COLO829 (cell line): ENCODE measurements around the gene ERGIC2.
A peak's percentile ranks its signal among the peaks of the same experiment; 100 is the strongest.

Source experiments
- DNase-seq: peaks from one replicate; pipeline ENCODE4 v3.0.0; 2012; ENCODE audit warnings: low spot score

The ERGIC2 gene

DNA sequence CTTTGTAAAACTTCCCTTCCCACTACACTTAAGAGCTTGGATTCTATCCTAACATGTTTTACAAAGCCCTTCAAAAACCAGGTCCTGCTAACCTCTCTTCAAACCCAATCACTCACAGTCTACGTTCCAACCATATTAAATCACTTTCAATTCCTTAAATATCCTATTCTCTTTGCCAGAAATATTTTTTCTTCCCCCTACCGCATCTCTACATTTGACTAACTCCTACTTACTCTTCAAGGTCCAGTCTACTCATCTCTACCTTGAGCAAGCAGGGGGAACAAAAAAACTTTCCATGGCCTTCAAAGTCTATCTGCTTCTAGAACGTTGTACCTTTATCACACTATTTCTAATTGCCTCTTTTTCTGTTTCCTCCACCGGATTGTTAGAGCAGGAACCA is 6.1 kb downstream of the ERGIC2 start:
- DNase-seq = no peak

DNA sequence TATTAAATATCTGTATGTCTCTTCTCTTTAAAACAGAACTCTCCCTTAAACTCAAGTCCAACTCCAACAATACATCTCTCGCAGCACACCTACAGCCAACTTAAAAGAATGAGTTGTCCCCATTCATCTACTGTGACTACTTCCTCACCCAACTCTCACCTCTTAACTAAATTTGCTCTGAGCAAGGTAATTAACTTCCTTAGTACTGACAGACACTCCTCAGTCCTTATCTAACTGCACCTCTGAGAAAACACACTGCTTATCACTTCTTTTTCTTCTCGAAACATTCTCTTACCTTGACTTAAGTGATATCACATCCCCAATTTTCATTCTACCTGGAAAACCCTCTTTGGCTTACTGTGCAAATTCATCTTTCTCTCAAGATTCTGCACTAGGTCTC is 7.0 kb downstream of the ERGIC2 start:
- DNase-seq = no peak

GRCh38 chr12:29365091-29365490 is 15.9 kb downstream of the ERGIC2 start:
- no peak for DNase-seq

DNA sequence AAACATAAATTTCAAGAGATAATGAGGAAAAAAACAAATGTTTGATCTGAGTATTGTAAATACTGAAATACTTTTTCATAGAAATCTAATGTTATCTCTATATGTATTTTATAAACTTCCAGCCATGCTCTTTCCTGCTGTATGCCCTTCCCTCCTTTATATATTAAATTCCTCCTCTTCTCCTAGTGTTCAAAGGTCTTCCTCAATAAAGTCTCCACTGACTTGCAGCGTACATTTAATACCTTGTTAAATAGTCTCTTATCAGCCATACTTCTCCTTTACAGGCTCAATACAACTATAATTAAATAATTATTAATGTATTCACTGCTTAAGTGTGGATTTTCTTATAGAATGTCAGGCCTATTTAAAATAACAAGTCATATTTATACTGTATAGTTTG is 26.0 kb downstream of the ERGIC2 start:
- DNase-seq = no peak

DNA sequence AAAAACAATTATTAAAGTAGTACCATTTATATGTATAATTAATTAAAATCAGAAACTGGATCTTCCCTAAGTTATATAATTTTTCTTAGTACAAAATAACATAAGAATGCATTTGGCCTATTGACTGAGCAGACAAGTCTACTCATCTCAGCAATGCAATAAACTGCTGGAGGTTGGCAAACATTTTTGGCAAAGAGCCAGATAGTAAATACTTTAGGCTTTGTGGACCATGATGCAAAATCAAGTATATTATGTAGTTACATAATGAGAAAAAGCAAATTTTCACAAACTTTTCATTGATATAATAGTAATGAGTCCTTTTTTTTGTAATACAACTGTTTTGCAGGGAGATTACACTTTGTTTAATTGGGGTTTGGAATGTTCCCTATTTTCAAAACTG is 30.9 kb downstream of the ERGIC2 start:
- no peak for DNase-seq

GRCh38 chr12:29346769-29347421 is 34.1 kb downstream of the ERGIC2 start:
- no peak for DNase-seq

- no peak for DNase-seq
Measured at GRCh38 chr12:29343022-29343799, 37.8 kb downstream of the ERGIC2 start.

DNA sequence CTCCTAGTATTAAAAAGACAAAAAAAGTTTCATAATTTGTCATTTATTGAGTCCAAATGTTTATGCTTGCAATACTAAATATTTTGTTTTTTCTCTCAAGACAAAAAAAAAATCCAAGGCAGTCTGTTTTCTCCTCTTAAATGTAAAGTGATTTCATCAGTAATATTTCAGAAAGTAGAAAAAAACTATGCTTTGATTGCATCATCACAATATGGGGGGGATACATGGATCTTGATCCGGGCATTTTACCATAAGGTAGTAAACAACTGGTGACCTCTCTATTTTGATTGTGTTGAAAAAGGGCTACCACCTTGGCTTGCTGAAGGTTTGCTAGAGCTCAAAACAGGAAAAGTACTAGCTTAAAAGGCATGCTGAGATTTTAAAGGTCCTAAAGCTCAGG is 43.6 kb downstream of the ERGIC2 start:
- no peak for DNase-seq

GRCh38 chr12:29334937-29335336 is 46.0 kb downstream of the ERGIC2 start:
- DNase-seq = no peak

- DNase-seq = no peak
Measured at GRCh38 chr12:29333178-29333577, 47.8 kb downstream of the ERGIC2 start.

GRCh38 chr12:29329411-29329810 is 51.6 kb downstream of the ERGIC2 start:
- DNase-seq = no peak

DNA sequence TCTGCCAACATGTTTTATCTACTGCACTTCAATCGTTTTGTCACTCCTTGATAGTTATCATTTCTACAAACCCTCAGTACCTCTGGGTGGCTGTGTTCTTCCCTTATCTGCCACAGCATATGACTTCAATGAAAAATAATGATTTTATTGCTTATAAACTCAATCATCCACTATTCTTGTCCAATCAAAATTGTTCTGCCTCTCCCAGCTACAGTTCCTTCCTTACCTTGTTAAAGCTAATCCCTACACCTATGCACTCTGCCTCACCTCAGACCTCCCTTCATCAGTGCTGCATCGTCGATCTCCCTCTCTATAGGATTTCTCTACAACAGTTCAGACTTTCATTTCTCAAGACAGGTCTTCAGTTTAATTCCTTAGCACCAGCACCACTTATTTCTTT is 58.8 kb downstream of the ERGIC2 start:
- no peak for DNase-seq

GRCh38 chr12:29320295-29321085 is 60.5 kb downstream of the ERGIC2 start:
- DNase-seq = peak; percentile 12

GRCh38 chr12:29317556-29318363 is 63.2 kb downstream of the ERGIC2 start:
- DNase-seq = peak; percentile 63

DNA sequence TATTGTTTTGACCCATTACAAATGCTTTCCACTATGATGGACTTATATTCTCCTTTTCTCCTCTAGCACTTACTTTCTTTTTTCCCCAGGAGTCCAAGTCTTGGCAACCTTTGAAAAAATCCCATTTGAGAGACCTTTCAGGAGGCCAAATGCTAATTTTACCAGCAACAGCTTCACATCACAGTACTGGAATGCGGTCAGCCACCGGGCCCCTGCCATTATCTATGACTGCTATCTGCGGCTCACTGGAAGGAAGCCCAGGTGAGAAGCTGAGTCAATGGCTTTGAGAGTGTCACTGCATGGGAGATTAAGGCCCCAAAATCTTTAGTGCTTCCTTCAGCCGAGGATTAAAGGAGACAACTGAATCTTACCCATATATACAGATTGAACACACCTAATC is 64.2 kb downstream of the ERGIC2 start:
- DNase-seq = no peak

GRCh38 chr12:29314416-29314815 is 66.6 kb downstream of the ERGIC2 start:
- no peak for DNase-seq

GRCh38 chr12:29310899-29311298 is 70.1 kb downstream of the ERGIC2 start:
- no peak for DNase-seq

DNA sequence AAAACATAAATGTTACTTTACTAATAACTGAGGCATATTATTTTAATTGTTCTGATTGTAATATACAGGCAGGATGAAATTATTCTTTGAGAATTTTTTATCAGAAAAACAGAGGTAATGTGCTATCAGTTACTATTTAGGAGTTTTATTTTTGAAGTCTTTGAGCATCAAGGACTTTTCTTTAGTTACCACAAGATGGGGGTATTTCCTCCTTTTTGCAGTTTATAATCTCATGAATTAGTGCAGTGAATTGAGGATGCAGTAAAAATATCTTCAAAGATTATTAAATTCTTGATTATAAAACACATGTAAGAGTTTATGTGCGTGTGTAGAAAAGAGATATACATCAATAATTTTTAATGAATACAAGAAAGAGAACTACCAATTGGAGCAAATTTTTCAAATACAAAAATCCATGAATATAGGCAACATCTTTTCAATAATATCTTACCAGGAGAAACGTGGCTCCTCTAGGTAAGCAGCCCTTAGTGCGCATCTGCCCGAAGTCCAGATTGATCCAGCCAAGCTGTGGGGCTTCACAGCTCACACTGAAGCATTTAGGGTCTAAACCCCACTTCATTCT is 71.6 kb downstream of the ERGIC2 start:
- DNase-seq = peak; percentile 21

DNA sequence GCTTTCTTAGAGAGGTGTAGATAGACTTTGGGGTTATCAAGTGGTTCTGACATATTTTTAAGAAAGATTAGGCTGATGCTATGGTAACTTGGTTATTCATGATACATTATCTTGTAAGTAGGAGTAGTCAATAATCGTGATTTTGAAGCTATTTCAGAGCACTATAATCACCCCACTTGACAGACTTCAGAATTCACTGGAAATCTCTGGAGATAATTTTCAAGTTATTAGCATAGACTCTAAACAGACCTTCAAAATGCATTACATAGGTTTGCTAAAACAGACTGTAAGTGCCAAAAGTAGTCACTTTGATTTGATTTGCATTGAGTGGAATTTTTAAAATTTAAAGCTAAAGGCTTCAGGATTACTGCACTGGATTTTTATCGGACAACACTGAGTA is 74.3 kb downstream of the ERGIC2 start:
- DNase-seq = no peak

GRCh38 chr12:29306266-29306665 is 74.7 kb downstream of the ERGIC2 start:
- DNase-seq = no peak

DNA sequence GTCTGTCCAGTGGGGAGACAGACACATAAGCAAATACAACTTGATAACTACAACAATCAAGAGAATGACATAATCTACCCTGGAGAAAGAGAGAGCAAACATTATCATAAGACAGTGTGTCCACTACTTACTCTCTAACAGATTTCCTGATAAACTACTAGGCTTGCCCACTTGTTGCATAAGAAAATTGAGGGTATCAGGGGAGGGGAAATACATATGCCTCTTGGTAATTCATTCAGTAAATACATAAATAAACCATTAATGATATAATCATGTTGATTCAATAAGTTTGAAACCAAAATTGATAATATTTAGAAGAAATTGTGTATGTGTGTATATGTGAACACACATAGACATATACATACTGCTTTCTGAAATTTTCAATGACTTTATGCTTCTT is 76.6 kb downstream of the ERGIC2 start:
- DNase-seq = no peak

GRCh38 chr12:29301114-29301513 is 79.9 kb downstream of the ERGIC2 start:
- no peak for DNase-seq
